HG02759 (cell line): ENCODE measurements around the gene HOXC10.

Experiments used
- ATAC-seq: cut with Tn5 transposase; IDR thresholded peaks from one replicate; pipeline ENCODE4 v1.9.1; 2021; ENCODE audit warnings: mild to moderate bottlenecking, moderate library complexity; ENCODE audit not compliant: unreplicated experiment

Gene HOXC10

DNA sequence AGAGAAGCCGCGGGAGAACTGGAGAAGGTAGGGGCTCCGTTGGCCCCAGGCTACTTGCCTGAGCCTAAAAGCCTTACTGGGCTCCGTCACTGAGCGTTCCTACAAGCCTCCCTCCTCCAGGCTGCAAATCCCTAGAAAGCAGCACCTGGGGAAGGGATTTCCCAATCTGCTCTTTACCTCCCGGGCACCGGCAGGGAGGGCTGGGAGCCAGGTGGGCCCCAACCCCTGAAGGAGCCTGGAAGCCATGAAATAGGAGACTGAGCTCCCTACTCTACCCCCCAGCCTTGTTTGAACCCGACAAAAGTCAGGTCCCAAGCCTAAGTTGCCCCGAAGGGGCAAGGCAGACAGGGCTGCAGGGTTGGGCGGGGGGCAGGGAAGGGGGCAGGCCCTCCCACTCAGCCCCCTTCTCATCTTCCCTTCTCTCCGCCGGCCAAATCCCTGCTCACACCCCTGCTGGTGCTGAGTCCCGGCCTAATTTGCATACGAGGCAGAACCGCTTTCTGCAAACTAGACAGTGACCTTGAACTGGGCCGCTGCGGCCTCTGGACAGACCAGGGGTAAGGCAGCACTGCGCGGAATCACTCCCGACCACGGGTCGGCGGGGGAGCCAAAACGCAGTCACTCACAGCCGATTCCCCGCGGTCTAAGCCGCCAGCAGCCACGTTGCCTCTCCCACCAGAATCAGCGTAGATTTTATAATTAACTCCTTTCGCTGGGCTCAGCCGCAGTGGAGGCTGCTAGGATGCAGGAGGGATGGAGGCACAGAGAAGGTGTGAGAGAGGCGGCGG lies 34.0 kb upstream of the HOXC10 start:
- ATAC-seq: no peak

DNA sequence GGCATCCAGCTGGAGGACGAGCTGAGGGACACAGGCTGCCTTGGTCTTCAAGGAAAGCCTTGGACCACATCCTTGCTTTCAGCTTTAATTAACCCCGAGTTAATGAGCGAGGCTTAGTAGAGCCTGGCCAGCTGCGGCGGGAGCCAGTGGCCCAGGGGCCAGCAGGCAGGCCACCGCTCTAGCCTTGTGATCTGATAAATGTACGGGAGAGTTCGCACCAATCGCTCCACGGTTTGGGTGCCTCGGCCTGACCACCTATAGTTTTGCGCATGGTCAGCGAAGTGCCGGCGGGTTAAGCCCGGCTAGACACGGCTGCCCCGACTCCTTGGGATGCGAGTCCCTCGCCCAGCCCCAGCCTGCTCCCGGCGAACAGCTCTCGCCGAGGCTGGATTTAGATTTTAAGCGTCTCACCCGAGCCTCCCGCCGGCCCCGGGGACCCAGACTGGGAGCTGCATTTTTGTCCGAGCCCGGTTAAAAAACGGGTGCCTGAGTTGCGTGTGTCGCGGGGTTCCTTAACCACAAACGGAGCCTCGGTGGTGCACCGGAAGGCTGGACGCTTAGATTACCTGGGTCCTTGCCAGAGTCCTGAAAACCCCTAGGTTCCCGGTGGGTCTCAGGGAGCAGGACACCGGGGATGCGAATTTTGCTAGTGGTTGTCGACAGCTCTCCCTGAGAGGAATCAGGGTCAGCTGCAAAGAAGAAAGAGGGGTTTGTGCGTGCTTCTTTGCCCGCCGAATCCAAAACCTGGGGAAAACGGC lies 33.2 kb upstream of the HOXC10 start:
- no peak for ATAC-seq

DNA sequence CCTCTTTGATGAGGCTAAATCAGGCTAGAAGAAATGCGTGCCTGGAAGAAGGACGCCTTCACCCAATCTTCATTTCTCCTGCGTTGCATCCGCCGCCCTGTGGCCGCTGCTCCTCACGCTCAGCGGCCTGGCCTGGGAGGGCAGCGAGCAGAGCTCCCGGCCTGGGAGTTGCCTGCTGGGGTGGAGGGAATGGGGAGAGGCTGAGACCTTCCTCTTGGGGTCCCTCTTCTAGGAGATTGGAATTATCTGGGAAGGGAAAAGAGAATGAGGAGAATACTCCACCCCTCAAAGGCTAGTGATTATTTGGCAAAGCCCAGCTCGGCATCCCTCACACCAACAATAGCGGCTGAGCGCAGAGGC lies 32.6 kb upstream of the HOXC10 start:
- no peak for ATAC-seq

DNA sequence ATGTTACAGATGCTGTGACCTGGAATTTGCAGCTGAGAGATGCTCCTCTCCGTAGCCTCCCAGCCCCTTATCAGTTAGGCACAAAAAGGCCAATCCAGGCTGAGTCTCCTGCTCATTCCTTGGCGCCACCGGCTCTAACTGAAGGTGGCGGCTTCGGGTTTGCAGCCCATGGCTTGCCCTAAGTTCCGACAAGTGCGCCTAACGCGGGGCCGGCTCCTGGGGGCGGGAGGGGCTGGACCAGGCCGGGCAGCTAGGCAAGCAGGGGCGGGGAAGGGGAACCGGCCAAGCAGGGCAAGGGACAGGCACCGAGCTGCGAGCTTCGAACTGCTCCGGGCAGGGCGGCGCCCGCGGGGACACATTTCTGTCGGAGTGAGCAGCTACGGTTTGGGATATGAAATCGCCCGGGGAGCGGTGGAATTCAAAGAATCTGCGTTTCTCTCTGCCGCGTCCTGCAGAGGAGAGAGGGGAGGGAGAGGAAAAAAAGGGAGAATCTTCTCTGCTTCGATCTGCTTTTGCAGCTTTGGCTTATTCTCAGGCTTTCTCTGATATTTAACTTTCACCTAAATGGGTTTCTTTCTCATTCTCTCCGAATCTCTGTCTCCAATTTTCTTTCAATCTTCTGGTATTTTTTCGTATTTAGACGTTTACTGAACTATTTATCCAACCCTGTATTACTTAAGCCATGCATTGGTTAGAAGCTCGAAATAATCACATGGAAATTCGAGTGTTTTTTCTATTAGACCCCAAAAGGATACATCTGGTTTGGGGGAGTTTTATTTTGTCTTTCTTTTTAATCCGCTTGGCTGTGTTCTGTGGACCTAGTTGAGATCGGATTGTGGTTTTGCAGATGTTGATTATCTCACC lies 31.8 kb upstream of the HOXC10 start:
- no peak for ATAC-seq

DNA sequence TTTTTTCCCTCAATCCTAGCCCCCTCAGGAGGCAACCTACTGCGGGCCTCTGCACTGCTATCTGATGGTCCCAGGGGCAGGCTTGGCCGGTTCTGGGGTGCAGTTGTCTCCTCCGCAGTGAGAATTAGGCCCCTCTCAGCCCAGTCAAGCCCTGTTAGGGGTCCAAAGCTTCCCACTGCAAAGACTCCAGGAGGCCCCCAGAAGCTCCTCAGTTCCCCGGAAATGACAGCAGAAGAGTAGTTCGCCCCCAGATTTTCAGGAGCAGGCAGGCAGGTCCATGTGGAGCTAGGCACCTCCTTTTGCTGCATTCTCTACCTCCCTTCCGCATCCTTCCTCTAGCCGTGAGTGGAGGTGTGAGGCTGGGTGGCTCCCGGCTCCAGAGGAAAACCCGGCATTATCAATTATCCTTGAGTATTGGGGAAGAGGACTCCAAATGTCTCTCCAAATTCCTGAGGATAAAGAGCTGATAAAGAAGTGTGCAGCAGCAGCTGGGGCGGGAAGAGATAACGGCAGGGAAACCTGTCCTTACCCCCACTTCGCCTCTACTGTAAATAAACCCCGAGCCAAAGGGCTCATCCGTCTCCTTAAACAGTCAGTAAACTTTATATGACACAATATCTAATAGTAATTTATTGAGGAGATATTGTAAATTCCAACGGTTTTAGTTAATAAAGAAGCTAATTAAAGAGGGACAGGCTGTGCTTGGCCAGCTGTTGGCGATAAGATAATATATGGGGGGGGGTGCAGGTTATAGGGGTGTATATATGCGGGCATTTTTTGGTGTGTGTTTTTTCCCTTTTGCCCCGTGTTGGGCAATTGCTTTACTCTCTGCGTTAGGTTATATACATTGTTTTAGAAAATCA lies 30.9 kb upstream of the HOXC10 start:
- ATAC-seq: no peak

DNA sequence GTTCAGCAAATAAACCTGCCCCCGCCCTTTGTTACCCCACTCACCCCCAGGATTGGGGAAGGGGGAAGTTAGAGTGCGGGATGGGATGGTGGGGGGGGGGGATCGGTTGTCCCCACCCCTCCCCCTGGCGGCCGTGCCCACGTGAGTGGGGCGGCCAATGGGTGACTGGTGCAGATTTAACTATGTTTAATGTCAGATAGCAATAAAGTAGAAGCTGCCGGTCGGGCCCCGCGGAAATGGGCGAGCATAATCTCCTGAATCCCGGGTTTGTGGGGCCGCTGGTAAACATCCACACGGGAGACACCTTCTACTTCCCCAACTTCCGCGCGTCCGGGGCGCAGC lies 30.3 kb upstream of the HOXC10 start, which contains the start of gene HOXC12:
TSS of gene HOXC12 (plus strand) at position 210 of the 342 bp plus-strand sequence. CDS start at position 237, 27 bp downstream.
- ATAC-seq: no peak

DNA sequence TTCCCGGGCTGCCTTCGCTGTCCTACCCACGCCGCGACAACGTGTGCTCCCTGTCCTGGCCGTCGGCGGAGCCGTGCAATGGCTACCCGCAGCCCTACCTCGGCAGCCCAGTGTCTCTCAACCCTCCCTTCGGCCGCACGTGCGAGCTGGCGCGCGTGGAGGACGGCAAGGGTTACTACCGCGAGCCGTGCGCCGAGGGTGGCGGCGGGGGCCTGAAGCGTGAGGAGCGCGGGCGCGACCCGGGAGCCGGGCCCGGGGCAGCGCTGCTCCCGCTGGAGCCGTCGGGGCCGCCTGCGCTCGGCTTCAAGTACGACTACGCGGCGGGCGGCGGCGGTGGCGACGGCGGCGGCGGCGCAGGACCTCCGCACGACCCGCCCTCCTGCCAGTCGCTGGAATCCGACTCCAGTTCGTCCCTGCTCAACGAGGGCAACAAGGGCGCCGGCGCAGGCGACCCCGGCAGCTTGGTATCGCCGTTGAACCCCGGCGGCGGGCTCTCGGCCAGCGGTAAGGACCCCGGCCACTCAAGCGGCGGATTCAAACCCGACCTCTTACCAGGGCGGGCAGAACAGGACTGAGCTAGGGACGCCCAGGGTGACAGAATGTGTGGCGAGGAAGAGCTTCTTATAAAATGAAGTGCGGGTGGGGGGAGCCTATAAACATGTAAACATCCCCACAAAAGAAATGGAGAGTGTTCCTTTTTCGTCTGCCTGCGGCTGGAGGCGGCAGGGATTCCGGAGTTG lies 29.7 kb upstream of the HOXC10 start:
- no peak for ATAC-seq

DNA sequence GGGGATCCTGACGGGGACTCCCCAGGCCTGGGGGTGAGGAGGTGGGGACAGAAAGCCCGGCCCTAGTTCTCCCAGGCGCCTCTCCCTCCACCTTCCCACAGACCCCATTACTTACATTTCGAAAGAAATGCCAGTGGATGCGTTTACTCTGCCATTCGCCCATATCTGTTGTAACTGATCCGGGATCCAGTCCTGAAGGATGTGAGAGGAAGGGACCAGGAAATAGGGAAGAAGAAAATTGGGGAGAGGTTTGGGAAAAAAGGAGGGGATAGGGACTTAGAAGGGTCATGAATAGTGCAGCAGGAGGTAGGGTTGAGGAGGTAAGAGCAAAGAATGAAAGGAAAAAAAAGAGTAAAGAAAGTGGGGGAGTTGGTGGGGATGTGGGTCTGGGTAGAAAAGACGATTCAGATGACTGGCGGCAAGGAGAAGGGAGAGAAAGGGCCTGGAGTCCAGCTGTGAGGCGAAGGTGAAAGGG lies 29.1 kb upstream of the HOXC10 start:
- no peak for ATAC-seq

DNA sequence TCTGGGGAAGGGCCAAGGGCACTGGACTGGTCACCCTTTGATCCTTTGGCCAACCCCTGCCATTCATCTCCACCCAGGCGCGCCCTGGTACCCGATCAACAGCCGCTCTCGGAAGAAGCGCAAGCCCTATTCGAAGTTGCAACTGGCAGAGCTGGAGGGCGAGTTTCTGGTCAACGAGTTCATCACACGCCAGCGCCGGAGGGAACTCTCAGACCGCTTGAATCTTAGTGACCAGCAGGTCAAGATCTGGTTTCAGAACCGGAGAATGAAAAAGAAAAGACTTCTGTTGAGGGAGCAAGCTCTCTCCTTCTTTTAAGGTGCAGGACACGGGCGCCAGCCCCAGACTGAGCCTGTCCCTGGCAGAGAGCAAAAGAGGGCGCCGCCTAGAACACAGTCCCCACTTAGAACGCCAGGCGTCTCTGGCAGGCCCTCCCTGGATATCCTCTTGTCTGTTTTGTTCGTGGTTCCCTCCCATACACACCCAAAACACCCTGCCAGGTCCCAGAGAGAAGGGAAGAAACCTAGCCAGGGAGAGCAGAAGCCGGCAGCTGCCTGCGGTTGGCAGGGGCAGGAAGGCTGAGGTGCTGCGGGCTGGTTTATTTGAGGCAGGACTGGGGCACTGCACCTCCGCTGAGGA lies 28.6 kb upstream of the HOXC10 start:
- ATAC-seq: no peak

DNA sequence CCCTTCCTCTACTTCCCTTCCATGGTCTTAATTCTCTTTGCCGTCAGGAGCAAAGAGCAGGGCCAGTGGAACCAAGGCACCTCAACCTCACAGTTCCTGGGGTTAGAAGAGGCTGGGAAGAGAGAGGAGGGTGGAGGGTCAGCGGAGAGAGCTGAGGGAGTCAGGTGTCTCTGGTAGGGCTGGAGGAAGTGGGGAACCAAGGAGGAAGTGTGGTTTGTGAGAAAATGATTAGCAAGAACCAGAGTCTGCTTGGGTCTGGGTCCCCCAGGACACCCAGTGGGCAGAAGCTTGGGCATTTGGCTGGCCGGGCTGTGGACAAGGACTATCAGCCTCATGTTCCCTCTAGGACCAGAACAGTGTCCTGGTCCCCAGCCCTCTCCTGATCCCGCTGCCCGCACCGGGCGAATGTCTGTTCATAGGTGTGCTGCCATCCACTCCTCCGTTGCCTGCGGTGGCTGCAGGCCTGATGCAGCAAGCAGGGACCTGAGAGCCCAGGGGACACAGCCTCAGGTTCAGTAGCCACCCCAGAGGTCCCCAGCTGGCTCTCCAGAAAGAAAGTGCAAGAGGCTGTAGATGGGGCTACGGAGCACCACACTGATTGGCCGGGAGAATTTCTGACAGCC lies 27.9 kb upstream of the HOXC10 start:
- ATAC-seq: no peak

DNA sequence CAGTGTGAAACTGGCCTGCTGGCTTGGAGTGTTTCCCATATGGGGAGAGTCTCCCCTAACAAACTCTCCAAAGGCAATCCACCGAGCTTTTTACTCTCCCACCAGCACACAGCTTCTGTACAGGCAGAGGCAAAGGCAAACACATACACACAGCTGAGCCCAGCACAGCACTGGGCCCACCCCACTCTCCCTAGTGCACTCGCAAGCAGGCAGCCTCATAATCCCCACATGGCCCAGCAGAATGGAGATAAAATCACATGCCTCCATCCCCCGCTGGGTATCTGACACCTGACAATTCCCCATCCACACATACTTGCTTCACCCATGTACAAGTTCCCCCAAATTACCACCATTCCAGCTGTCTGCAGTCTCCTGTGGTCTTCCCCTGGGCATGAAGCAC lies 26.8 kb upstream of the HOXC10 start:
- no peak for ATAC-seq

DNA sequence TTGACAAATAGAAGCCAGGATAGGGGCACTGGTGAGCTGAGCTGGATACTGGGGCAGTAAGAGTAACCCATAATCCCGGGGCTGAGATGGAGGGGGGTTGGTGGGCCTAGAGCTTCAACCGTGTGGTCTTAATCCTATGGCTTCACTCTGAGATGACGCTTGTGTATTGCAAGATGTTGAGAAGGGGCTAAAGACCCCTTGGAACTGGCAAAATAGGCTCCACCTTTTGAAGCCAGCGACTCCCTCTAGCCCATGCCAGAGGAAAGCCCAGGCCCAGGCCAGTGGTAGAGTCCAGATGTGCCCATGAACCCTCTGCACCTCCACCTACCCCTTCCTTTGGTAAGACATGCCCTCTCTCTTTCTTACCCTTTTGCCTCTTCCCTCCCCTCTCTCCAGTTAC lies 25.6 kb upstream of the HOXC10 start:
- ATAC-seq: no peak

DNA sequence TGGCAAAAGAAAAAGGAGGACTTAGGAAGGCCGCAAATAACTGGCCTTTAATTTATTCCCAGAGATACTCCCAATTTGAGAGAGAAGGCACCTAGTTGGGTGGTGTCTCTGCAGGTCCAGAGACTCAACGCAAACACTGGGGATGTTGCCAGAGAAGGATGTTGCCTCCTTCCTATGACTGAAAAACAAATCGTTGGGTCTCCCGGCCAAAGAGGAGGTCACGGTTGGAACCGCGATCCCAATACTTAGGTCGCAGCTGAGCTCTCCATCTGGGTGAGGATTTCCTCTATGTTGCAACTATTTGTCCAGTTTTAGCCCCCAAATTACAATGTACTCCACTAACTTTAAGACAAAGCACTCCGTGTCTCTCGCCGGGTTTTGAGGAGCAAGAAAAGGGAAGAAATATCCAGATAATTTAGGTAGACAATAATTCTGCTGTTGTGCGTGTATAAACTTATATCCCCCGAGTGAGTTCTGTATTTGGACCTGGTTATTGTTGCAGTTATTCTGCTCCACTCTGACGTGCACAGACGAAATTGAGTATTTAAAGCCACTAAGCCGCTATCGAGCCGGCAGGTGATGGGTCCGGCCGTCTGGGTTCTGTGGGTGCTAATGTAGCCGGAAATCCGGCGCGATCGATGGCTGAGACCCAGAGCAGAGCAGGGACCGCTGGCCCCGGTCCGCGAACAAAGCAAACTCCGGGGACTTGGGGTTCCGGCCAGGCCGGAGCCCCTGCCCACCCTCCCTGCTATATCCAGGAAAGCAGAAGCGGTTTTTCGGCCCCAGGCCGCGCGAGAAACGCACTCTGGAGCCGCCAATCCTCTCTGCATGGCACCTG lies 24.5 kb upstream of the HOXC10 start:
- ATAC-seq: no peak

DNA sequence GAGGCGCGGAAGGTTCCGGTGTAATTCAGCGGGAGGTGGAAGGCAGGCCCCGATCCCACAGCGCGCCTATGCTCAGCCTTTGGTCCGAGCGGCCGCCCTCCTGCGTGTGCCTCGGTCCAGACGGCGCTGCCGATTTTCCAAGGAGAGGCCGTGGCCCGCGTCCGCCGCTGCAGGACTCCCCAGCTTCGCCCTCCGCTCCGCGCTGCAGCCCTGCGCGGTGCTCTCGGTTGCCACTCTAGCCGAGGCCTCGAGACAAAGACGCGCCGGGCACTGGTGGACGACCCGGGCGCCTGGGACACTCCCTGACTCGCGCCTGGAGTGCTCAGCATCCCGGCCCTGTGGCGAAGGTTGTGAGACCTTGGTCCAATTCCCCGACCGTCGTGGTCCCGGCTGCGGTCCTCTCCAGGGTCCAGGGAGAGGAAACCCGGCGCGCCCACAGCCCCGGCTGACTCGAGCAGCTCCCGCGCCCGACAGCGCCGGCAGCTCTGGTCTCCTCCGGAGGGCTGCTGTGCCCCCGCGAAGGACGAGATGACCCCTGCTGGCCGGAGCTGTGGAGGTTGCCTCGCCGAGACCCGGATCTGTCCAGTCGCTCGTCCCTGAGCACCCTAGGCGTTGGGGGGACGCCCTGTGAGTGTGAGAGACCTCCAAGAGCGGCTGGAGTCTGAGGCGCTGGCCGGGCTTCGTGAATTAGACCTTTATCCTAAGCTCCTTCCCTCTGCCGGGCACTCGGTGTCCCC lies 23.8 kb upstream of the HOXC10 start:
- no peak for ATAC-seq

DNA sequence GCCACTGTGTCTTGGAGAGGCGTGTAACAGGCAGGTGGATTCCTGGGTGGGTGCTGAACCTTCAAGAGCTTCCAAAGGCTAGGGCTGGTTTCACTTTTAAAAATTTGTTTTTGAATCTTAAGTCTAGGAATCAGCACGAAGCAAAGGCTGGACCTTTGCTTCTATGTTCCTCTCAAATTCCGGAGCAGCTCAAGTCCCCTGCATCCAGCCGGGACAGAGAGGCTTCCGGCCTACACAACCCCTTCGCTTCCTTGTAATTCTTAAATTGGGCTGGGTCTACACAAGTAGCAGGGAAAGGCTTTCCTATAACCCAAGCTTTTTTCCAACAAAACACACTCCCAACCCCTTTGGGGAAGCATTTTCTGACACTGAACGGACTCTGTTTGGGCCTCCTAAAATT lies 21.9 kb upstream of the HOXC10 start:
- no peak for ATAC-seq

DNA sequence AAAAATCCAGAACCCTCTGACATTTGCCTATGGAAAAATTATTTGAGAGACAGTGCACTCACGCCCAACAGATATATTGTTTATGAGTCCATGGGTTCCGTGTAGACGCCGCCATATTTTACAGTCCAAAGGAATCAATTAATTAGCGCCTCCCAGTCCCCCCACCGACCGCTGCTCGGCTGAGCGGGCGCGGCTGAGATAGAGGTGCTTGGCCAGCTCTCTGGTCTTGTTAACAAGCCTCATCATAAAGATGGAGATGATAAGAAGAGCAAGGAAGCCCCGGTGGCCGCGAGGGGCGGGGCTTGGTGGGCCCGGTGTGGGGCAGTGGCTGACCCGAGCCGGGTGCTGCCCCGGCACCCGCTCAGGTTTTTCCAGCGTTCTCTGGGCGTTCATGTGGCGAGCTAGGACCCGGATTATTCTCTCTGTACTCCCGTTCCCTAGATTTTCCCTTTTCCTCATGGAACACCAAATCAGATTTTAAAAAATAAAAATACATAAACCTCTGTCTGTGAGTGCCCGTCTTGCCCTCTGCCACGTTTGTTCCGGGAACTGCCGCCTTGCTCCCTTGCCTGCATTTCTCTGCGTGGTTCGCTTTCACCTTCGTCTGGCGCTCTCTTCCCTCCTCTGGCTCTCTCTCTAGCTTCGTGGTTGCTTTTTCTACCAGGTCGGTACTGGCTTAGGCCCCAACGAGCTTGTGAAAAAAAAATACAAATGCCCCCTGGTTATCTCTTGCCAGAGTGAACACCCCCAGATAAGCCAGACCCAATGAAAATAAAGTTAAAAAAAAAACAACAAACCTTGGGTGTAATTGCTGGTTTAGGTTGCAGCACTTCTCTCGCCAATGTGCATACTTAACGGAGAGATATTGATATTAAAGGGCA lies 21.3 kb upstream of the HOXC10 start:
- ATAC-seq: no peak
